HUDEP-2 (cell line): ENCODE results near the gene PCK1.
A peak's percentile ranks its signal among the peaks of the same experiment; 100 is the strongest.

ENCODE experiments used
- DNase-seq, 76 experiments: peaks; one replicate each; lab custom pipeline; 2025; ENCODE audit not compliant: unreplicated experiment in 76 of 76; lab: John Stamatoyannopoulos, UW

Gene PCK1

DNA sequence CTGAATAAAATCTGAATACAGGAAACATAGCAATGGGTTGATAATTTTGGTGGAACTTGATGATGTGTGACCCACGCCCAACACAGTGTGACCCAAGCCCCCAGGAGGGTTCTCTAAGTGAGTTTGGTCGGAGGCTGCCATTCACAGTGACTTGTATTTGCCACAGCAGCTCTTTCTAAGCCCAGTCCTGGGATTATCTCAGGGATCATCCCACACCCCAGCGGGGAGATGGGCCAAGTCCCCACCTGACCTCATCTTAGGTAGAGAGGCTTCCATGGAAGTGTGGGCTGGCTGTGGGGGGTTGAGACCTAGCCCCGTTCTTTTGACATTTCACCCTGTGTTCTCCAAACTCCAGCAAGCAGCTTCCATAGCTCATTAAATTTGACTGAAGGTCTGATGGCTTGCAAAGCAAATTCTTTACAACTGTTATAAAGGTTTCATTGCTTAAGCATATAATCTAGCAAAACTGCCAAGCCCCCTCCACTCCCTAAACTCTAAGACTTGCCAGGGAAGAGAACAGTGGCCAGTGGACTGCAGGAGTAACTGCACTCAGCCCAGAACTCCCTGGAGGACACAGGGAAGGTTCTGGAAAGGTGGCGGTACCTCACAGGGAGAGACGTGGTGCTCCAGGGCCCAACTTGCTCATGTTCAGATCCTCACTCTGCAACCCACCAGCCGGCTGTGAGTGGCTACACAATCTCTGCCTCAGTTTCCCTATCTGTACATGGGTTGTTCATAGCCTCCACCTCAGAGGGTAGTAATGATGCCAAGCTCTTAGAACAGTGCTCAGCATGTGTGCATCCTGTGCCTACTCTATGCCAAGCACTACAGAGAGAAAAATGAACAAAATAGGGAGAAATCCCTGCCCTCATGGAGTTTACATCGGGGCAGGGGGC is 1.0 kb upstream of the PCK1 start:
- no peak for DNase-seq

- no peak for DNase-seq
Measured at GRCh38 chr20:57561356-57562279, 708 bp downstream of the PCK1 start.

- no peak for DNase-seq
Measured at GRCh38 chr20:57562541-57563465, 1.9 kb downstream of the PCK1 start.

DNA sequence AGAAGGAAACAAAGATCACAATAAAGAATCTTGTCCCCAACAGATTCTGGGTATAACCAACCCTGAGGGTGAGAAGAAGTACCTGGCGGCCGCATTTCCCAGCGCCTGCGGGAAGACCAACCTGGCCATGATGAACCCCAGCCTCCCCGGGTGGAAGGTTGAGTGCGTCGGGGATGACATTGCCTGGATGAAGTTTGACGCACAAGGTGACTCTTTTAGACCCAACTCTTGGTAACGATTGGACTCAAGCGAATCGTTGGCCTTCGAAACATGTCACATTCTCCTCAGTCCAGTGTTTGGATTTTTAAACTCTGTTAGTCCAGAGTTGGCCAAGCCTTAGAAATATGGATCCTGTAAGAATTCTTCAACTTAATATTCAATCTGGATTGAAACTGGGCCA is 2.6 kb downstream of the PCK1 start:
- no peak for DNase-seq

DNA sequence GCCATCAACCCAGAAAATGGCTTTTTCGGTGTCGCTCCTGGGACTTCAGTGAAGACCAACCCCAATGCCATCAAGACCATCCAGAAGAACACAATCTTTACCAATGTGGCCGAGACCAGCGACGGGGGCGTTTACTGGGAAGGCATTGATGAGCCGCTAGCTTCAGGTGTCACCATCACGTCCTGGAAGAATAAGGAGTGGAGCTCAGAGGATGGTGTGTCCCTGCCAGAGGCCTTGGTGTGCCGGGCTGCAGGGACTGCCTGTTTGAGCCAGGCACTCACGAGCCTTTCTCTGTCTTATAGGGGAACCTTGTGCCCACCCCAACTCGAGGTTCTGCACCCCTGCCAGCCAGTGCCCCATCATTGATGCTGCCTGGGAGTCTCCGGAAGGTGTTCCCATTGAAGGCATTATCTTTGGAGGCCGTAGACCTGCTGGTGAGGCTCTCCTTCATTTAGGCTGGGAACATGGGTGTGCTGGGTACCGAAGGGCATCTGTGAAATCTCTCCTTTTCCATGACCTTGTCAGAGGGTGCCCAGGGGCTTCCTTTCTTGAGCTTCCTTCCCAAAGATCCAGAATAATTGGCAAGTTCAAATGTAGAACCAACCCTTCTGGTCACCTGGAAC is 3.4 kb downstream of the PCK1 start:
- no peak for DNase-seq

GRCh38 chr20:57564951-57565642 is 4.2 kb downstream of the PCK1 start:
- no peak for DNase-seq

- DNase-seq = no peak
Measured at GRCh38 chr20:57566399-57566798, 5.5 kb downstream of the PCK1 start.

GRCh38 chr20:57566803-57567459 is 6.0 kb downstream of the PCK1 start:
- DNase-seq = no peak

- no peak for DNase-seq
Measured at GRCh38 chr20:57567471-57568079, 6.7 kb downstream of the PCK1 start.

DNA sequence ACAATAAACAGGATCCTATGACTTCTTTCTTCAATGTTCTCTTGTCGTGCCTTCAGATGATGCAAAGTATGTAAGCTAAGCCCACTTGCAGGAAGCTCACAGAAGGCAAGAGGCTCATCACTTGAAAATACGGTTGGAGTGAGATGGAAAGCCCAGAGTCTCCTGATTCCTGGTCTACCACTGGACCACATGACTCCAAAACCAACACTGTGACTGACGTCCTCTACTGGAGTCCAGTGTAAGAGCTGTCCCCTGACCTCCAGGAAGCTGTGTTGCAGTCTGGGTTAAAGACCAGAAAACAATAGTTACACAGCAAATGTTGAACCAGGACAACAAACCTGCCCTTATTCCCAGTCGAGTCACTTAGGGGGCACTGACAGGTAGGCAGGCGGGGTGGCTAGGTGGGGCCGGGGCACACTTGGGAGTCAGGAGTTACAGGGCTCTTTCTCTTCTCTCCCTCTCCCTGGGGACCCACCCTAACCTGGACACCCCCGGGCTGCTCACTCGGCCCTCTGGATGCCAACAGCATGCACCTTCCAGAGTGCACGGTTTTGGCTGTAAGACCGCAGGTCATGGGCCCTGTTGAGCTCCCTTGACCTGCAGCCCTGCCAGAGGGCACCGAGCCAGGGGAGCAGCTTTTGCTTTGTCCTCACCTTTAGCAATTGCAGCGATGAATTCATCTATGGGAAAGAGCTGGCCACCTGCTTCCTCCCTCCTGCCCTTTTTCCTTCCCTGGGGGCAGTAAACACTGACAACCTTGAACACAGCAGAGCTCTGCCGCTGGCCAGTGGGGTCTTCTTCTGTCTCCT is 7.4 kb downstream of the PCK1 start:
- no peak for DNase-seq

DNA sequence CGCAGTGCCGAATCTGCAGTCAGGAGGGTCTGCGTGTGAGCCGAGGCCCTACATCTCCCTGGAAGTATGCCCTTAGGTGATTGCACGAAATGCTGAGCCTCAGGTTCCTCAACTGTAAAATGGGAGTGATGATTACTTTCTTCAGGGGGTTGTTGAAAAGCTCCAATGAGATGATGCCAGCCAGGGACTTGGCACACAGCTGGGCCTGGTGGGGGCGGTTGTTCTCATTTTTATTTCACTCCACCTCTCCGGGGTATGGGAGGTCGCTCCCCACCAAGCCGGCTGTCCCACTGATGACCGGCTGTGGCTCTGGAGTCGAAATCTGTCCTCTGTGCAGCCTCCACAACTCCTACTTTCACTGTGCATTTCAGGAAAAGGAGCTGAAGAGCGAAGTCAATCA is 8.1 kb downstream of the PCK1 start:
- DNase-seq = no peak

GRCh38 chr20:57570145-57570850 is 9.4 kb downstream of the PCK1 start:
- DNase-seq = no peak

DNA sequence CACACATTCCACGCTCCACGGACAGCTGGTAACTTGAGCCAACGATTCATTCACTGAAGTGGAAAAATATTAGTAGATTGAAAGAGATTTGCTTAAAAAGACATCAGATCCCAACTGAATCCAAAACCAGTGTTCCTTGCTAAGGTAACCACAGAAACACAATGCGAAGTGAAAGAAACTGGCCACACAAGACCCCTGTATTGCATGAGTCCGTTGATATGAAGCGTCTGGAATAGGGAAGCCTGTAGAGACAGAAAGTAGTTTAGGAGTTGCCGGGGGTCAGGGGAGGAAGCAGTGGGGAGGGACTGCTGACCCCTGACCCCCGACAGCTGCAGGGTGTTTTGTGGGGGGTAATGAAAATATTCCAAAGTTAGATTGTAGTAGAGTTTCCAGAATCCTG is 10.0 kb downstream of the PCK1 start:
- DNase-seq = no peak

DNA sequence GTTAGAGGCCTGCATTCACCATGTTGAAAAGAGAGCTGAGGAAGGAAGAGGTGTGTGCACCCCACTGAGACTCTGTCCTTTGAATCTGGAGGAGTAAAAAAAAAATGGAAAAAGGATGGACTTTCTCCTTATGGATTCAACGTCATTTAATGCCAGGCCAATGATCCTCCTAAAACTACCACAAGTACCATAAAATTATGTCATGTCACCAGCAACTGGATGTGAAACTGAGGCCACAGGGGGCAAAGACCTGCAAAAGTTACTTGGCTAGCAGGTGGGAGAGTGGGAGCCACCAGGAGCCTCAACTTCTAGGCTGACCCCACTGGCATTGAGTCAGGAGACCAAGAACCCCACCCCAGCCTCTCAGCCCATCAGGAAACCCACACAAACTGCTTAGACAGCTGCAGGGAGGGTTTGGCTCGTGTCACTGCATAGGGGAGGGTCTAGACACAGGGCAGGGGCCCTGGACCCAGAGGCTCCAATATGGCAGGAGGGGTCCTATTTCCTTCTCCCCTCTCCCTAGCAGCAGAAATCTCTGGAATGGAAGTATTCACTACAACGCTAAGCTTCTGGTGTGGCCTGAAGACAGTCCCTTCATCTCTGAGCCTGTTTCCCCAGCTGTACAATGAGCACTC is 11.0 kb downstream of the PCK1 start:
- no peak for DNase-seq

GRCh38 chr20:57573242-57573641 is 12.3 kb downstream of the PCK1 start:
- no peak for DNase-seq

DNA sequence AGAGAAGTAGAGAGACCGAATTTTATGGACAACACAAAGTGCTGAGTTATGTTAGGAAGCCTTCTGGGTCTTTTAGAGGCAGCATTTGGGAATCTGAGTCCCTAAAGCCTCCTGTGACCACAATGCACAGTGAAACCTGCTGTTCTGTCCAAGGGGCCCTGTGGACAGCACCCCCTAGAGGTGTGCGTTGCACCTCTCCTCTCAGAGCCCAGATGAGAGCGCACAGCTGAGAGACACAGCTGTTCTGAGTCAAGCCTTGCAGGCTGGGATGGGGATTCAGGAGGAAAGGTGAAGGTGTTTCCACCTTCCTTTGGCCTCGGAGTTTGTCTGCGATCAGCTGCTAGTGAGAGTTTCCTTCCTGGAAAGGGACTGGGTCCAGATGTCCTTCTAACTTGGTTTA is 13.0 kb downstream of the PCK1 start:
- DNase-seq = peak in 23 of 76 experiments; percentile 1 to 38 (median 15)

GRCh38 chr20:57574954-57575353 is 14.0 kb downstream of the PCK1 start:
- no peak for DNase-seq
